ENCODE measurements around the gene PADI2.

GRCh38 chr1:17047924-17048323 lies 71.3 kb downstream of the PADI2 start:
- TF ChIP-seq, protein P1, sequence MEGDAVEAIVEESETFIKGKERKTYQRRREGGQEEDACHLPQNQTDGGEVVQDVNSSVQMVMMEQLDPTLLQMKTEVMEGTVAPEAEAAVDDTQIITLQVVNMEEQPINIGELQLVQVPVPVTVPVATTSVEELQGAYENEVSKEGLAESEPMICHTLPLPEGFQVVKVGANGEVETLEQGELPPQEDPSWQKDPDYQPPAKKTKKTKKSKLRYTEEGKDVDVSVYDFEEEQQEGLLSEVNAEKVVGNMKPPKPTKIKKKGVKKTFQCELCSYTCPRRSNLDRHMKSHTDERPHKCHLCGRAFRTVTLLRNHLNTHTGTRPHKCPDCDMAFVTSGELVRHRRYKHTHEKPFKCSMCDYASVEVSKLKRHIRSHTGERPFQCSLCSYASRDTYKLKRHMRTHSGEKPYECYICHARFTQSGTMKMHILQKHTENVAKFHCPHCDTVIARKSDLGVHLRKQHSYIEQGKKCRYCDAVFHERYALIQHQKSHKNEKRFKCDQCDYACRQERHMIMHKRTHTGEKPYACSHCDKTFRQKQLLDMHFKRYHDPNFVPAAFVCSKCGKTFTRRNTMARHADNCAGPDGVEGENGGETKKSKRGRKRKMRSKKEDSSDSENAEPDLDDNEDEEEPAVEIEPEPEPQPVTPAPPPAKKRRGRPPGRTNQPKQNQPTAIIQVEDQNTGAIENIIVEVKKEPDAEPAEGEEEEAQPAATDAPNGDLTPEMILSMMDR (IDR thresholded peaks at IDR 0.05; ENCODE audit: low read depth, low read length, poor library complexity, severe bottlenecking): no peak
- TF ChIP-seq EZH2phosphoT487 (IDR thresholded peaks at IDR 0.05; ENCODE audit: borderline replicate concordance, low read length): no peak
